Activated T-helper 9 cell treated with anti-CD3 and anti-CD28 coated beads, Interleukin-2, amount 50 U/mL, for 16 hours (primary cell): ENCODE results near the gene ARPC2.
"Not testable (repeated sequence)": the region's sequence is repeated elsewhere in the genome, so short reads cannot be mapped to it uniquely, and the experiment has no call there.

Experiments used
- DNase-seq: peaks from one replicate; pipeline ENCODE4 v3.0.0-alpha.2; 2020; ENCODE audit warnings: low read depth

Gene ARPC2

GRCh38 chr2:218271487-218271797 lies 54.5 kb downstream of the ARPC2 start:
- no peak for DNase-seq

- DNase-seq = no peak
Observed at GRCh38 chr2:218271865-218272530, 55.0 kb downstream of the ARPC2 start.

- DNase-seq = peak; percentile 67
Observed at GRCh38 chr2:218272531-218273212, 55.7 kb downstream of the ARPC2 start.

GRCh38 chr2:218273214-218273907 lies 56.4 kb downstream of the ARPC2 start:
- DNase-seq = not testable (repeated sequence)

GRCh38 chr2:218273908-218274249 lies 56.9 kb downstream of the ARPC2 start:
- DNase-seq = no peak

- DNase-seq = no peak
Observed at GRCh38 chr2:218274586-218274985, 57.6 kb downstream of the ARPC2 start.

- DNase-seq = no peak
Observed at GRCh38 chr2:218275371-218276072, 58.5 kb downstream of the ARPC2 start.

- no peak for DNase-seq
Observed at GRCh38 chr2:218276986-218277755, 60.2 kb downstream of the ARPC2 start.

- DNase-seq = no peak
Observed at GRCh38 chr2:218277921-218278320, 60.9 kb downstream of the ARPC2 start.

GRCh38 chr2:218278531-218279360 lies 61.8 kb downstream of the ARPC2 start:
- no peak for DNase-seq

- DNase-seq = no peak
Observed at GRCh38 chr2:218280260-218280870, 63.4 kb downstream of the ARPC2 start.

GRCh38 chr2:218281449-218281848 lies 64.5 kb downstream of the ARPC2 start:
- no peak for DNase-seq

- no peak for DNase-seq
Observed at GRCh38 chr2:218282173-218282991, 65.4 kb downstream of the ARPC2 start.

- peak; percentile 51 for DNase-seq
Observed at GRCh38 chr2:218284106-218284811, 67.3 kb downstream of the ARPC2 start.

- DNase-seq = no peak
Observed at GRCh38 chr2:218285604-218286003, 68.6 kb downstream of the ARPC2 start.

- peak; percentile 72 for DNase-seq
Observed at GRCh38 chr2:218286570-218287459, 69.8 kb downstream of the ARPC2 start.

GRCh38 chr2:218289639-218290315 lies 72.8 kb downstream of the ARPC2 start:
- DNase-seq = no peak
